OCI-LY7 (cell line): ENCODE measurements around the gene TFF2. TPM values are rescaled to one million over a fixed set of nuclear protein-coding genes. Genes with fewer than 3 reads are reported as not detected.

ENCODE experiments used
- BruUV-seq: library from RNA; stranded (reverse); fragments of 400-500 nt; replicated peaks from 2 replicates; lab custom pipeline; 2021; lab: Mats Ljungman, UMichigan
- CTCF ChIA-PET: fragments of 300-600 bp; sonication (Branson Sonifier 250); formaldehyde crosslinking; loops from one replicate; lab custom pipeline; 2022; ENCODE audit warnings: antibody characterized with exemption; ENCODE audit not compliant: unreplicated experiment; lab: Charles Lee
- POLR2A ChIA-PET: fragments of 300-600 bp; sonication (Branson Sonifier 250); formaldehyde crosslinking; loops from one replicate; lab custom pipeline; 2022; ENCODE audit warnings: antibody characterized with exemption; lab: Charles Lee
- DNase-seq: peaks from one replicate; pipeline ENCODE4 v3.0.0-alpha.2; 2015; ENCODE audit warnings: low spot score
- H2AFZ ChIP-seq: fragments of 200-600 bp; sonication (generic), shearing (Covaris generic); 2 replicates; pipeline ENCODE4 v1.6.1; 2014; ENCODE audit warnings: mild to moderate bottlenecking, antibody characterized with exemption, low read length, moderate library complexity
- H3K27ac ChIP-seq: fragments of 200-600 bp; sonication (generic); 2 replicates; pipeline ENCODE4 v1.5.1; 2014; ENCODE audit warnings: mixed run types, low read depth, mild to moderate bottlenecking, moderate library complexity, low read length, inconsistent platforms; ENCODE audit not compliant: poor library complexity, severe bottlenecking
- H3K36me3 ChIP-seq: fragments of 200-600 bp; sonication (generic); 2 replicates; pipeline ENCODE4 v1.6.1; 2014; ENCODE audit warnings: mild to moderate bottlenecking, antibody characterized with exemption, low read length, moderate library complexity, mixed read lengths; ENCODE audit not compliant: insufficient read depth
- H3K4me1 ChIP-seq: fragments of 200-600 bp; sonication (generic); 2 replicates; pipeline ENCODE4 v1.5.1; 2014; ENCODE audit warnings: mild to moderate bottlenecking, low read length; ENCODE audit not compliant: insufficient read depth, poor library complexity, severe bottlenecking
- H3K4me2 ChIP-seq: fragments of 200-600 bp; sonication (generic); 2 replicates; pipeline ENCODE4 v1.6.1; 2014; ENCODE audit warnings: mild to moderate bottlenecking, low read length
- H3K4me3 ChIP-seq: fragments of 200-600 bp; sonication (generic); 2 replicates; pipeline ENCODE4 v1.5.1; 2014; ENCODE audit warnings: mild to moderate bottlenecking, low read depth, low read length; ENCODE audit not compliant: poor library complexity, severe bottlenecking
- H3K79me2 ChIP-seq: fragments of 200-600 bp; sonication (generic); 2 replicates; pipeline ENCODE4 v1.6.1; 2016; ENCODE audit warnings: low read depth, mild to moderate bottlenecking, low read length, moderate library complexity, mixed read lengths; ENCODE audit not compliant: insufficient read depth
- H3K9me2 ChIP-seq: fragments of 200-600 bp; sonication (generic); 2 replicates; pipeline ENCODE4 v1.6.1; 2016; ENCODE audit warnings: mild to moderate bottlenecking, low read length, mixed read lengths; ENCODE audit not compliant: insufficient read depth
- H3K9me3 ChIP-seq: fragments of 200-600 bp; sonication (generic); 2 replicates; pipeline ENCODE4 v1.6.1; 2014; ENCODE audit warnings: mild to moderate bottlenecking, mixed run types, low read length, mixed read lengths
- H4K20me1 ChIP-seq: fragments of 200-600 bp; sonication (generic); 2 replicates; pipeline ENCODE4 v1.6.1; 2014; ENCODE audit warnings: mild to moderate bottlenecking, antibody characterized with exemption, low read length, moderate library complexity, mixed read lengths; ENCODE audit not compliant: insufficient read depth
- EZH2phosphoT487 ChIP-seq: fragments of 200-600 bp; sonication (generic); IDR thresholded peaks from 2 replicates; pipeline ENCODE4 v1.6.1; 2018; ENCODE audit warnings: low read depth, borderline replicate concordance, mild to moderate bottlenecking, mixed run types, antibody characterized with exemption, low read length, moderate library complexity, mixed read lengths
- intact Hi-C: fragments of 100-400 bp; cut with micrococcal nuclease; formaldehyde crosslinking; loops from one replicate; pipeline ENCODE4 v1.10.0; 2022; ENCODE audit not compliant: unreplicated experiment
- total RNA-seq, 2 experiments: library from RNA; depleted of rRNA in 1 of 2; stranded (reverse); fragments of >200 nt in 1 of 2; shearing (Covaris generic) in 1 of 2; gene quantifications; 2 replicates each; pipeline ENCODE4 v1.2.3, GENCODE V29; 2014 to 2022
- TF ChIP-seq, protein P1 (sequence below): fragments of 200-600 bp; sonication (generic); conservative IDR thresholded peaks from 2 replicates; pipeline ENCODE4 v1.5.1; 2014; ENCODE audit warnings: mild to moderate bottlenecking, antibody characterized with exemption, low read length, moderate library complexity, mixed read lengths

The TFF2 gene
- total RNA-seq, 2 experiments from 2014 or later: not detected

DNA sequence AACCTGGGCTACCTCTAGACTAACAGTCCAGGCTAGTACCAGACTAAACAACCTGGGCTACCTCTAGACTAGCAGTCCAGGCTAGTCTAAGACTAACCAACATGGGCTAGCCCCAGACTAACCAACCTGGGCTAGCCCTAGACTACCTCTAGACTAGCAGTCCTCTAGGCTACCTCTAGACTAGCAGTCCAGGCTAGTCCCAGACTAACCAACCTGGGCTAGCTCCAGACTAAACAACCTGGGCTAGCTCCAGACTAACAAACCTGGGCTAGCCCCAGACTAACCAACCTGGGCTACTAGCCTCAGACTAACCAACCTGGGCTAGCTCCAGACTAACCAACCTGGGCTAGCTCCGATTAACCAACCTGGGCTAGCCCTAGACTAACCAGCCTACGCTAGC, 2.0 kb downstream of the TFF2 start:
- Histone ChIP-seq H3K4me2 (no peak overlapping the region), H3K79me2 (no peaks in the 10 kb centered on the region), H3K9me3 (no peaks in the 10 kb centered on the region), H4K20me1 (no peaks in the 10 kb centered on the region), H3K27ac (no peak overlapping the region), H3K4me3 (no peak overlapping the region), H2AFZ (no peak overlapping the region), H3K4me1 (no peaks in the 10 kb centered on the region), H3K9me2 (no peaks in the 10 kb centered on the region), H3K36me3 (no peaks in the 10 kb centered on the region)
- intact Hi-C loops: no loop called here
- CTCF ChIA-PET: no interaction called here
- no peak for DNase-seq
- POLR2A ChIA-PET: no interaction called here
- BruUV-seq: no TSS peak
- no peak for TF ChIP-seq EZH2phosphoT487
- TF ChIP-seq, protein P1, sequence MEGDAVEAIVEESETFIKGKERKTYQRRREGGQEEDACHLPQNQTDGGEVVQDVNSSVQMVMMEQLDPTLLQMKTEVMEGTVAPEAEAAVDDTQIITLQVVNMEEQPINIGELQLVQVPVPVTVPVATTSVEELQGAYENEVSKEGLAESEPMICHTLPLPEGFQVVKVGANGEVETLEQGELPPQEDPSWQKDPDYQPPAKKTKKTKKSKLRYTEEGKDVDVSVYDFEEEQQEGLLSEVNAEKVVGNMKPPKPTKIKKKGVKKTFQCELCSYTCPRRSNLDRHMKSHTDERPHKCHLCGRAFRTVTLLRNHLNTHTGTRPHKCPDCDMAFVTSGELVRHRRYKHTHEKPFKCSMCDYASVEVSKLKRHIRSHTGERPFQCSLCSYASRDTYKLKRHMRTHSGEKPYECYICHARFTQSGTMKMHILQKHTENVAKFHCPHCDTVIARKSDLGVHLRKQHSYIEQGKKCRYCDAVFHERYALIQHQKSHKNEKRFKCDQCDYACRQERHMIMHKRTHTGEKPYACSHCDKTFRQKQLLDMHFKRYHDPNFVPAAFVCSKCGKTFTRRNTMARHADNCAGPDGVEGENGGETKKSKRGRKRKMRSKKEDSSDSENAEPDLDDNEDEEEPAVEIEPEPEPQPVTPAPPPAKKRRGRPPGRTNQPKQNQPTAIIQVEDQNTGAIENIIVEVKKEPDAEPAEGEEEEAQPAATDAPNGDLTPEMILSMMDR: no peak

DNA sequence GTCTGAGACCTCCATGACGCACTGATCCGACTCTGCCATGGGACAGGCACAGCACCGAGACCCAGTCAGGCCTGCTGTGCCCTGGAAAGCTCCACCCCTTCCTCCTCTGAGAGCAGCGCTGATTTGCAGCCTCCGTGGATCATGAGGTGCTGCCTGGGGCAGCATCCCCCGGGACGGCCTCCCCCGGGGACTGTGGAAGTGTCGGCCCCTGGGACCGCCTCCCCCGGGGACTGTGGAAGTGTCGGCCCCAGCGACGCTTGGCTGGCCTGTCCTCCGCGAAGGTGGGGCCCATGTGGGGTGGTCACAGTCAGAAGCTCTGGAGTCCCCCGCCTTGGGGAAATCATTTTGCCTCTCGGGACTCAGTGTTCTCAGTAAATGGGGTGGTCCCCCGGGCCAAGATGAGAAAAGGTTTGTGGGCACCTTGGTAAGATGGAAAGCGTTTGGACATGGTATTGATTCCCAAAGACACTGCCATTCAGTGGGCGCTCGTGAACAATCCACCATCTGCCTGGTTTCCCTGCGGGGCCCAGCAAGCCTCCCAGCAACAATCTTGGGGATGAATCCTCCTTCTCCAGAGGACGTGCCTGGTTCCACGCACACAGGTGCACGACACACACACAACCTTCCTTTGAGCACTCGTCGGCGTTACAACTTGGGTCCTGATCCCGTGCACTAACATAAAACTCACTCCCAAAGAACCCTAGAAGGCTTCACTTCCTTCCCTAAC, 3.0 kb downstream of the TFF2 start:
- Histone ChIP-seq H3K27ac (no peak overlapping the region), H3K4me3 (no peak overlapping the region), H3K79me2 (no peaks in the 10 kb centered on the region), H4K20me1 (no peaks in the 10 kb centered on the region), H3K9me3 (no peaks in the 10 kb centered on the region), H3K9me2 (no peaks in the 10 kb centered on the region), H3K4me2 (no peak overlapping the region), H3K4me1 (no peaks in the 10 kb centered on the region), H2AFZ (no peak overlapping the region), H3K36me3 (no peaks in the 10 kb centered on the region)
- ChIA-PET POLR2A (no interaction called here), CTCF (no interaction called here)
- intact Hi-C loops: no loop called here
- no peak for DNase-seq
- BruUV-seq: no TSS peak
- TF ChIP-seq EZH2phosphoT487: no peak
- TF ChIP-seq, protein P1: no peak

DNA sequence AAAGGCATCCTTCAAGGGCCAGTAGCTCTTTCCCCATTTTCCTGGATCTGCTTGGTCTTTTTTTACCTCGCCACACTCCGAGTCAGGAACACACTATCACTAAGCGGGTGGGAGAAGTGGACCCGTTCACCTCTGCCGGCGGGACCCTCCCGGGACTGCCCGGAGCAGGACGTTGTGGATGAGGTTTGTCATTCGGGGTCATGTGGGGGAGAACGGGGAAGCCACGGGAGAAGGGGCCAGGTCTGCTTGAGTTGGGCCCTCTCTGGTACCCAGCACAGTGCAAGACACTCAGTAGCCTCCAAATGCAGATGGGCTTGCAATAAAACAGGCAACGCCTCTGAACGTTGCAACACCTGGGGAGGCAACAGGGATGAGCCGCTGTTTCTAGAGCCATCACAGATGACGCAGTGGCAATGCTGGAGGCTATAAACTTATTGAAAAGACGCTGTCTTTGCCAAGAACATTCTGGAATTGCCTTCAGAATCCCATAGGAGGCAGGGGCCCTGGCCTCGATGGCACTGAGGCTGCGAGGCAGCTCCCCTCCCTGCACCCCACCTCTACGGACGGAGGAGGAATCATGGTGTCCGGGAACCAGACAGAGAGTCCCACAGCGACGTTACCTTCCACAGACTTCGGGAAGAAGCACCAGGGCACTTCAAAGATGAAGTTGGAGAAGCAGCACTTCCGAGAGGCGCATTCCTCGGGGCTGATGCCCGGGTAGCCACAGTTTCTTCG, 3.8 kb downstream of the TFF2 start:
- TF ChIP-seq, protein P1: no peak
- no peak for TF ChIP-seq EZH2phosphoT487
- no peaks in the 10 kb centered on the region for H3K4me1 ChIP-seq
- H3K4me2 ChIP-seq: no peak overlapping the region
- no peak for DNase-seq
- POLR2A ChIA-PET: no interaction called here
- CTCF ChIA-PET: no interaction called here
- intact Hi-C loops: no loop called here
- BruUV-seq: no TSS peak
- no peaks in the 10 kb centered on the region for H3K9me2 ChIP-seq
- no peak overlapping the region for H2AFZ ChIP-seq
- no peaks in the 10 kb centered on the region for H3K36me3 ChIP-seq
- no peak overlapping the region for H3K27ac ChIP-seq
- no peaks in the 10 kb centered on the region for H3K79me2 ChIP-seq
- H4K20me1 ChIP-seq: no peaks in the 10 kb centered on the region
- H3K4me3 ChIP-seq: no peak overlapping the region
- H3K9me3 ChIP-seq: no peaks in the 10 kb centered on the region
